NCI-H748 (cell line): ENCODE measurements around the gene ELAC1.
"Not testable (repeated sequence)": the region's sequence is repeated elsewhere in the genome, so short reads cannot be mapped to it uniquely, and the experiment has no call there.

Experiments used
- DNase-seq: peaks from one replicate; lab custom pipeline; 2025; ENCODE audit not compliant: unreplicated experiment; lab: John Stamatoyannopoulos, UW

The ELAC1 gene, protein sequence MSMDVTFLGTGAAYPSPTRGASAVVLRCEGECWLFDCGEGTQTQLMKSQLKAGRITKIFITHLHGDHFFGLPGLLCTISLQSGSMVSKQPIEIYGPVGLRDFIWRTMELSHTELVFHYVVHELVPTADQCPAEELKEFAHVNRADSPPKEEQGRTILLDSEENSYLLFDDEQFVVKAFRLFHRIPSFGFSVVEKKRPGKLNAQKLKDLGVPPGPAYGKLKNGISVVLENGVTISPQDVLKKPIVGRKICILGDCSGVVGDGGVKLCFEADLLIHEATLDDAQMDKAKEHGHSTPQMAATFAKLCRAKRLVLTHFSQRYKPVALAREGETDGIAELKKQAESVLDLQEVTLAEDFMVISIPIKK

DNA sequence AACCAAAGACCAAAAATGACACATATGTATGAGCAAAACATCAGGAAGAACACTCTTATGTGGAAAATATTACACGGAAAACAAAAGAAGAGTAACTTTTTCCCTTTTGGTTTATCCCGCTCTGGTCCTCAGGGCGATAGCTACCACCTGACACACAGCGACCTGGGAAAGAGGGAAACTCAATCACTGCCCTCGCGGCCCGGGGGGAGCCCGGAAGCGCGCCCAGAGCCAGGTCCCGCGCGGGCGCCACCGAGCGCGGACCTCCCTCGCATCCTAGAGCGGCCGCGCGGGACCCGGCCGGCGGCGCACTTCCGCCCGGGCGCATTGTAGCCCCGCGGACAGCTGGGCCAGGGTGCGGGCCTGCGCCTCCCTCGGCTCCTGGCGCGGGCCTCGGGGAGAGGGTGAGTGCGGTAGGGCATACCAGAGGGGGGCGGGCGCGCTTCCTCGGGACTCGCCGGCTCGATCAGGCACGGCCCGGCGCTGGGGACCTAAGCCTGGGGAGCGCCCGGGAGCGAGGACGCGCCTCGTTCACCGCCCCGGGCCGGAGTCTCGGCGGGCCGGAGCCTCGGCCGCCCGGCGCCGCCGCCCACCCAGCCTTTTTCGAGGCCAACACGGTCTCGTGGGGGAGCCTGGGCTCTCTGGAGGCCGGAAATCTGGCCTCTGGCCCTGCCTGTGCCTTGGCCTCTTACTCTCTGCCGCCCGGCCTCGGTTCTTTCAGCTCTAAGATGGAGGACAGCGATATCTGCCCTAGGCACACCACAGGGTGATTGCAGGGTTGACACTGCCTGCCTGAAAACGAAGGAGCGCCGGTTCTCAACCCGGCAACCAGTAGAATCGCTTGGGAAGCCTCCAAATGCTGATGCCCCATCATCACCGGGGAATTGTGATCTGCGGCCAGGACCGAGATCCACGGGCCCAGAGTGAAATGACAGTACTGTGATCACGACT is at the start of gene ELAC1:
Gene ELAC1, plus strand, starts transcription at position 327 of the 948 bp plus-strand sequence. CDS start 6,365 bp downstream, outside the sequence.
- DNase-seq: peak; percentile 94

- no peak for DNase-seq
Measured at GRCh38 chr18:50918153-50918552, 49.7 kb upstream of the ELAC1 start.

GRCh38 chr18:50924372-50924771 is 43.5 kb upstream of the ELAC1 start:
- DNase-seq: no peak

- no peak for DNase-seq
Measured at GRCh38 chr18:50926521-50926920, 41.3 kb upstream of the ELAC1 start.

DNA sequence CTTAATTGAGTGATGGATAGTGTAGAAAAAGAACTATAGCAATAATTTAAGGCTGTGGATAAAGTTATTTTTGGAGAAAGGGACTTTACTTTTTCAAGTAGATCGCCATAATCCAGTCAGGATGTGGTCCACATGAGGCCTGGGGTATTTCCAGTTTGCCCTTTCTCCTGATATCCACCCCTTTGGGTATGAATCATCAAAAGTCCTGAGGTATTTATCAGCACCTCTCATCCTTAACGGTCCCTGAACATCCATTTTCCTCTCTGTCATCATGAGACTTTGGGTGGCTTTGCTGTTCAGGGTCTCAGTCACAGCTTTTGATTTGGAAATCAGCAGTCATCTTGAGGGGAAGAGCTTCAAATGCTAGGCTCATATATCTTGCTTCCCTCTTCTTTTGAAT is 39.3 kb upstream of the ELAC1 start:
- DNase-seq: no peak

DNA sequence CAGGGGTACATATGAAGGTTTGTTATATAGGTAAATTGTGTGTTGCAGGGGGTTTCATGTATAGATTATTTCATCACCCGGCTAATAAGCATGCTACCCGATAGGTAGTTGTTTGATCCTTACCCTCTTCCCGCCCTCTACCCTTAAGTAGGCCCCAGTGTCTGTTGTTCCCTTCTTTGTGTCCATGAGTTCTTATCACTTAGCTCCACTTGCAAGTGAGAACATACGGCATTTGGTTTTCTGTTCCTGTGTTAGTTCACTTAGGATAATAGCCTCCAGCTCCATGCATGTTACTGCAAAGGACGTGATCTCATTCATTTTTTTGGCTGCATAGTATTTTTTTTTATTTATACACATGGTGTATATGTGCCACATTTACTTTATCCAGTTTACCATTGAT is 34.2 kb upstream of the ELAC1 start:
- DNase-seq: no peak

DNA sequence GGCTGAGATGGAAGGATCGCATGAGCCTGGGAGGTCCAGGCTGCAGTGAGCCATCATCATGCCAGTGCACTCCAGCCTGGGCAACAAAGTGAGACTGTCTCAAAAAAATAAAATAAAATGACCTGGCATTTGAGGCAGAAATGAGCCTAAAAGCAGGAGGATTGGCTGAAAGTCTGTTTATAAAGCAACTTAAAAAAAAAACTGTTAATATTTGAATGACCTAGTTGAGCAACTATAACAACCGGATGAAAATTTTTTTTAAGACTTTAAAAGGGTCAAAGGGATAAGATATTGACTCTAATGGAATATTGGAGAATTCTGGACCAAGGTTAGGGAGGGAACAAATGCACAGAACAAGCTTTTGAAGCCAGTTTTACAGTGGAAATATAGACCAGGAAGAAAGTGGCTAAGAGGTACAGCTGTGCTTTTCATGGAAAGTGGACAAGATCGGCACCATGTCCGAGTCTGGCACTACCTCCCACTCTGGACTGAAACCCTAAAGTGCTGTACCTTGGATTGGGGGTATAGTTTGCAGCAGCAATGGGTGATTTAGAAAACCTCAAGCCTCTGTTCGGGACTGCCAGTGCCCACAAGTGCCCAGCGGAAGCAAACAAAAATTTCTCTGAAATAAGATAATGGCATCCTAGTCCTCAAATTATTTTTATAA is 33.2 kb upstream of the ELAC1 start:
- no peak for DNase-seq

- DNase-seq: no peak
Measured at GRCh38 chr18:50935493-50936191, 32.2 kb upstream of the ELAC1 start.

DNA sequence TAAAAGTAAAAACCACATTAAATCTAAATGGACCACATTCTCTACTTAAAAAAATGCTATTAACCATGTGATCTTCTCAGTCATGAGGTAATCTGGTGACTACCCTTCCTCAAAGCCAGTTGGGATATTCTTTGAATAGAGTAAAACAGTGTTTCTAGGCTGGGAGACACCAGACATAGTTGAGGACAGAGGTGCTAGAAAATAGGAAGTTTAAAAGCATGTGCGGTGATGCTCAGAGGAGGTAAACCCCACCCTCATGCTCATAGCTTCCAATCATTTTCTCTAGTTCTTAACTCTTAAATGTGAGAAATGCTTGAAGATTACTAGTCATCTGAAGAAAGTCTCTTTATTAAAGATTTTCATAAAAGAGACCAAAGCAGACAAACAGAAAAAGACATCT is 30.7 kb upstream of the ELAC1 start:
- no peak for DNase-seq

- no peak for DNase-seq
Measured at GRCh38 chr18:50938912-50939311, 28.9 kb upstream of the ELAC1 start.

DNA sequence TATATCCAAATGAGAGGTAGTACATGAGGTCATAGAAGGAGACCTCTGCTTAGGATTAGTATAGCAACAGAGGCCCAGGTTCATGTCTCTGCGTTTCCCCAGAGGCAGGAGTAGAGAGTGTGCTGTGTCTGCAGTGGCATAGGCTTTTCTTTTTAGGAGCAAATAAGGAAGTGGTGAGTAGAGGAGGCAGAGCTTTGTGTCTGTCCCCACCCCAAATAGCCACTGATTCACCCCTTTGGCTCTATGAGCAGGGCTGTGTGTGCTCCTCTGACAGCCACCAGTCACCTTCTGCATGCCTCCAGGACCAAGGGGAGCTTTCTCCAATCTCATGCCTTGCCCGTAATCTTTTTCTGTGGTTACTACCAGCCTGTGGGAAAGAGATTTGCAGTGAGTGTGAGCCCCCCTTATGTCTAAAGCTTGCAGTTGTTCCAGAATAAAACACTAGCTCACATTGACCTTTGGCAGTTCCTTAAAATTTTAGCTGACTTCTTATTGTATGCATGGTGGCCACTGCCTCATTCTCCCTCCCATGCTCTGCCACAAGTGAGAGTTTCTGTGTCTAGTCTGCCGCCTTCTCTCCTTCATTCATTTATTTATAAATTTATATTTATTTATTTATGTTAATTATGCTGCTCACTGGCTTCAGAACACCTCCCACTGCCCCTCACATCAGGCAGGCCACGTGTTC is 23.5 kb upstream of the ELAC1 start:
- no peak for DNase-seq

- DNase-seq: not testable (repeated sequence)
Measured at GRCh38 chr18:50945918-50946317, 21.9 kb upstream of the ELAC1 start.

DNA sequence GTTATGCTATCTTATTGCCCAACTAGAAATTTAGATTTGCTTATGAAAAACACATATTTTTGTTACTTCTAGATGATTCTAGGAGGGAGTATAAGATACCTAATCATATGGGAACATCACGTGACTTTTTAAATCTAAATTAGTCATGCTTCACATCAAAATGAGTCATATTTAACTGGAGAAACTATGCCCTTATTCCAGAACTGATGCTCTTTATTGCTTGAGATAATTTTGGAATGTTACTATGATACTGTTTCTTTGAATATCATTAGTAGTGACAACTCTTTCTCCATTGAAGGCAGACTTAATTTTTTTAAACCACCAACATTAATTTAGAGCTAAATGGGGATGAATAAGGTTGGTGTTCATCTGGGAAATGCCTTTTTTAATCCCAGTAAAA is 19.9 kb upstream of the ELAC1 start:
- no peak for DNase-seq

DNA sequence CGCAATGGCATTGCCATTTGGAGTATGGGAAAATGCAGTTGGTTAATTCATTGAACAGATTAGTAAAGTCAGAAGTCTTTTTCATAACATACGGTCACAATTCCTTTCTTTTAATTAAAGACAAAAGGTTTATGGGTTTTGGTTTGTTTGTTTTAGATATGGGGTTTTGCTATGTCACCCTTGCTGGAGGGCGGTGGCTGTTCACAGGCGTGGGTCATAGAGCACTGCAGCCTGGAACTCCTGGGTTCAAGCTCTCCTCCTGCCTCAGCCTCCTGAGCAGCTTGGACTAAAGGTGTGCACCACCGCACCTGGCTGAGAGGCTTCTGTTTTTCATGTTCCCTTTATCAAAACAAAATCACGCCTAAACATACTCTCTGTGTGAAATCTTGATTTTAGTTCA is 18.7 kb upstream of the ELAC1 start:
- DNase-seq: no peak

DNA sequence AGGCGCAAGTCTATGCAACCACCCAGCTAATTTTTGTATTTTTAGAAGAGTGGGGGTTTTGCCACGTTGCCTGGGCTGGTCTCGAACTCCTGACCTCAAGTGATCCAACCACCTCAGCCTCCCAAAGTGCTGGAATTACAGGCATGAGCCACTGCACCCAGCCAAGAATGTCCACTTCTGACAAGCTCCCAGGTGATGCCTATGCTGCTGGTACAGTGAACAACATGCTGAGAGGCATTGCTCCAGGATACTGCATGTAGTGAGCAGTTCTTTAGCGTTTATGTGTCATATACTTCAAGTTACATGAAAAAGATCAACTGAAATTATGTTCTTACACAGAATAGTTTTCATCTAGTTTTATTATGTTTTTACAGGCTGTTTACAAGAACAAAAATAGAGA is 17.2 kb upstream of the ELAC1 start:
- no peak for DNase-seq

GRCh38 chr18:50953822-50954221 is 14.0 kb upstream of the ELAC1 start:
- DNase-seq: no peak

GRCh38 chr18:50955253-50955652 is 12.6 kb upstream of the ELAC1 start:
- DNase-seq: no peak

DNA sequence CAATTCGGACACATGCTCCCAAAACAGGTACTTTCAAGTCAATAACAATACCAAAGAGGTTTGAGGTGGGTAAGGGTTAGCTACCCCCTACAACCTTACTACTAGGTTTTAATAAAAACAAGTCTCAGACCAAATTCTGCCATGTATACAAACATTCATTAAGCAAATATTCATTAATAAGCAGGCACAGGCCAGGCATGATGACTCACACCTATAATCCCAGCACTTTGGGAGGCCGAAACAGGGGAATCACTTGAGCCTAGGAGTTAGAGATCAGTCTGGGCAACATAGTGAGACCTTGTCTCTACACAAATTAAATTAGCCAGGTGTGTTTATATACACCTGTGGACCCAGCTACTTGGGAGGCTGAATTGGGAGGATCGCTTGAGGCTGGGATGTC is 11.7 kb upstream of the ELAC1 start:
- DNase-seq: no peak

DNA sequence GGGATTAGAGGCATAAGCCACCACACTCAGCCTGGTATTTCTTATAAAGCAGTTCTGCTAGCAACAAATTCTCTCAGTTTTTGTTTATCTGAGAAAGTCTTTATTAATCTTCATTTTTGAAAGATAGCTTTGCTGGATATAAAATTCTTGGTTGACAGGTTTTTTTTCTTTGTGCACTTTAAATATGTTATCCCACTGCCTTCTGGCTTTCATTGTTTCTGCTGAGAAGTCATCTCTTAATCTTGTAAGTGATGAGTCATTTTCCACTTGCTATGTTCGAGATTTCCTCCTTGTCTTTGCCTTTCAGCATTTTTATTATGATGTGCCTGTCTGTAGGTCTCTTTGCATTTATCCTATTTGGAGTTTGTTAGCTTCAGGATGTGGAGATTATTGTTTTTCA is 5.9 kb upstream of the ELAC1 start:
- DNase-seq: no peak

DNA sequence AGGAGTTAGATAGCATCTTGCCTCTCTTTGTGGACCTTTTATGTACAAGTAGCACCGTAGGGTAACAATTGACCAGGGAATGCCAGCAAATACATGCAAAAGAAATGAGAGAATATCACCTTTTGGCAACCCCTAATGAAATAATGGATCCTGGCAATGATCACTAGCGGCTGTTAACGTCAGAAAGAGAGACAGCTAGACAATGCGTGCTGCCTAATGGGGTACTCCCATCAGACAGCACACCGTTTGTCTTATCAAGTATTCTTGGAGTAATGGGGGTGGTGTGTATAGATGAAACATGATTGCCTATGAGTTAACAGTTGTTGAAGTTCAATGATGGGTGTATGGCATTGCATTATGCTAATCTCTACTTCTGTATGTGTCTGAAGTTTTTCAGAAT is 1.6 kb downstream of the ELAC1 start:
- no peak for DNase-seq
